SK-N-MC (cell line): Measurements from ENCODE around the gene KDM2A.

Source experiments
- EZH2 ChIP-seq: fragments of 200-600 bp; sonication (generic); IDR thresholded peaks from one replicate; pipeline ENCODE4 v1.6.1; 2017; ENCODE audit warnings: antibody characterized with exemption
- FOXP2 ChIP-seq: optimal IDR thresholded peaks from 2 replicates; pipeline ENCODE3; 2011; ENCODE audit warnings: mild to moderate bottlenecking, moderate library complexity; ENCODE audit not compliant: insufficient read depth; ENCODE audit errors: extremely low read length, control extremely low read depth
- POLR2AphosphoS5 ChIP-seq: IDR thresholded peaks from 2 replicates; pipeline ENCODE4 v1.6.1; 2012; ENCODE audit warnings: mild to moderate bottlenecking, low read depth, low read length, borderline replicate concordance

GRCh38 chr11:67288452-67289225 is 169.6 kb downstream of the KDM2A start:
- TF ChIP-seq EZH2: no peak
- TF ChIP-seq POLR2AphosphoS5: peak; percentile 79
- TF ChIP-seq FOXP2: peak; percentile 80
